WERI-Rb-1 (cell line): ENCODE measurements around the gene DIAPH1.

Experiments
- DNase-seq: peaks from one replicate; pipeline ENCODE4 v3.0.0-alpha.2; 2020
- H3K27ac ChIP-seq: fragments of 250-450 bp; sonication (Bioruptor Pico); 2 replicates; pipeline ENCODE4 v1.5.1; 2020; ENCODE audit warnings: mild to moderate bottlenecking, moderate library complexity
- H3K27me3 ChIP-seq: fragments of 250-450 bp; sonication (Bioruptor Pico); 2 replicates; pipeline ENCODE4 v1.5.1; 2021; ENCODE audit warnings: mild to moderate bottlenecking, low read depth, moderate library complexity; ENCODE audit not compliant: insufficient read depth, severe bottlenecking
- H3K36me3 ChIP-seq: fragments of 250-450 bp; sonication (Bioruptor Pico); 2 replicates; pipeline ENCODE4 v1.5.1; 2020; ENCODE audit warnings: mild to moderate bottlenecking, moderate library complexity
- H3K4me3 ChIP-seq: 2 replicates; pipeline ENCODE4 v1.5.1; 2011; ENCODE audit warnings: low read depth, mild to moderate bottlenecking, control low read depth, low read length
- H3K9me3 ChIP-seq: fragments of 250-450 bp; sonication (Bioruptor Pico); 2 replicates; pipeline ENCODE4 v1.5.1; 2021; ENCODE audit warnings: mild to moderate bottlenecking, moderate library complexity; ENCODE audit not compliant: severe bottlenecking
- TF ChIP-seq, protein P1 (sequence below): IDR thresholded peaks from 2 replicates; pipeline ENCODE4 v1.5.1; 2011; ENCODE audit warnings: low read depth, mild to moderate bottlenecking, control low read depth, inconsistent platforms, low read length

Gene DIAPH1

DNA sequence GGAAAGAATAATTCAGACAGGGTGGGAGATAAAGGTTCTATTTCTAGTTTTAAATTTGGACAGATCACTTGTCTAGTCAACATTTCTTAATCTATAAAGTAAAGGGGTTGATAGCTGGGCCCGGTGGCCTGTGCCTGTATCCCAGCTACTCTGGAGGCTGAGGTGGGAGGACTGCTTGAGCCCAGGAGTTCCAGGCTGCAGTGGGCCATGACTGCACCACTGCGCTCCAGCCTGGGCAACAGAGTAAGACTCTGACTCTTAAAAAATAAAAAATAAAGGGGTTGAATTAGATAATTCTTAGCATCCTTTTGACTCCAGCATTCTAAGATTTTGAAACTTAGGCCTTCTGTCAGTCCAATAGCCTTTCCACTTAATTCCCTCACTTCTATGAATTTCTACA is 10.8 kb downstream of the DIAPH1 start:
- no peak for DNase-seq
- H3K27me3 ChIP-seq = no peaks in the 10 kb centered on the region
- H3K9me3 ChIP-seq = no peaks in the 10 kb centered on the region
- no peak overlapping the region for H3K27ac ChIP-seq
- TF ChIP-seq, protein P1, sequence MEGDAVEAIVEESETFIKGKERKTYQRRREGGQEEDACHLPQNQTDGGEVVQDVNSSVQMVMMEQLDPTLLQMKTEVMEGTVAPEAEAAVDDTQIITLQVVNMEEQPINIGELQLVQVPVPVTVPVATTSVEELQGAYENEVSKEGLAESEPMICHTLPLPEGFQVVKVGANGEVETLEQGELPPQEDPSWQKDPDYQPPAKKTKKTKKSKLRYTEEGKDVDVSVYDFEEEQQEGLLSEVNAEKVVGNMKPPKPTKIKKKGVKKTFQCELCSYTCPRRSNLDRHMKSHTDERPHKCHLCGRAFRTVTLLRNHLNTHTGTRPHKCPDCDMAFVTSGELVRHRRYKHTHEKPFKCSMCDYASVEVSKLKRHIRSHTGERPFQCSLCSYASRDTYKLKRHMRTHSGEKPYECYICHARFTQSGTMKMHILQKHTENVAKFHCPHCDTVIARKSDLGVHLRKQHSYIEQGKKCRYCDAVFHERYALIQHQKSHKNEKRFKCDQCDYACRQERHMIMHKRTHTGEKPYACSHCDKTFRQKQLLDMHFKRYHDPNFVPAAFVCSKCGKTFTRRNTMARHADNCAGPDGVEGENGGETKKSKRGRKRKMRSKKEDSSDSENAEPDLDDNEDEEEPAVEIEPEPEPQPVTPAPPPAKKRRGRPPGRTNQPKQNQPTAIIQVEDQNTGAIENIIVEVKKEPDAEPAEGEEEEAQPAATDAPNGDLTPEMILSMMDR = no peak
- no peak overlapping the region for H3K4me3 ChIP-seq
- no peaks in the 10 kb centered on the region; the same call in 1 of the 2 replicates for H3K36me3 ChIP-seq

DNA sequence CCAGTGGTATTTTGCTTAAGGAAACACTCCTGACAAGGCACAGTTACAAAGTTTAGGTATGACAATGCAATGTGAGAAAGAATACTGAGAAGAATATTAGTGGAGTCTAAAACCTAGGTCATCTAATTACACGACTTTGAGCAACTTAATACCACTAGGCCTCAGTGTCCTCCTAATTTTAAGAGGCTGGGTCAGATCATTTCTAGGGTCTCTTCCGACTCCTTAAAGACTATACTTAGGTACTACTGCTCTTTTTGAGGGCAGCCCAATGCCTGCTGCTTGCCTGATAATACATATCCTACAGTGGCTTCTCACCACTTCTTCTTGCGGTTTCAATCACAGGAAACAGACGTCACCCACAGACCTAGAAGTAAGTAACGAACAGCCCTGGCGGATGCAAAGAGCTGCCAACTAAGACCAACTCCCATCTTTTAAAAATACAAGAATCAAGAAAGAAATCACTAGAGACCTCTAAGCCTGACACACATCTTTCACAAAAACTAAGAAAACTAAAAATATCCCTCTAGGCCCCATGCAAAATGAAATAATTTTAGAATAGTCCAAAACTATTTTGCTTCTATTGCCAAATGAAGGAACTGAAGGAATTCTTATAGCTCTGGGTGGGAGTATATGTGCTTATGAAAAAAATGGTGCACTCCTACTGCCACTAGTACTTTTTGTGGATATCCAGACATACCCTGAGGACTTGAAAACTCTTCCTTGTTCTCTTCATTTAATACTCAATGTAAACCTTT is 13.1 kb downstream of the DIAPH1 start:
- Histone ChIP-seq H3K9me3 (no peaks in the 10 kb centered on the region), H3K36me3 (no peaks in the 10 kb centered on the region), H3K27ac (no peak overlapping the region), H3K27me3 (no peaks in the 10 kb centered on the region), H3K4me3 (no peak overlapping the region)
- DNase-seq = no peak
- TF ChIP-seq, protein P1 = no peak

DNA sequence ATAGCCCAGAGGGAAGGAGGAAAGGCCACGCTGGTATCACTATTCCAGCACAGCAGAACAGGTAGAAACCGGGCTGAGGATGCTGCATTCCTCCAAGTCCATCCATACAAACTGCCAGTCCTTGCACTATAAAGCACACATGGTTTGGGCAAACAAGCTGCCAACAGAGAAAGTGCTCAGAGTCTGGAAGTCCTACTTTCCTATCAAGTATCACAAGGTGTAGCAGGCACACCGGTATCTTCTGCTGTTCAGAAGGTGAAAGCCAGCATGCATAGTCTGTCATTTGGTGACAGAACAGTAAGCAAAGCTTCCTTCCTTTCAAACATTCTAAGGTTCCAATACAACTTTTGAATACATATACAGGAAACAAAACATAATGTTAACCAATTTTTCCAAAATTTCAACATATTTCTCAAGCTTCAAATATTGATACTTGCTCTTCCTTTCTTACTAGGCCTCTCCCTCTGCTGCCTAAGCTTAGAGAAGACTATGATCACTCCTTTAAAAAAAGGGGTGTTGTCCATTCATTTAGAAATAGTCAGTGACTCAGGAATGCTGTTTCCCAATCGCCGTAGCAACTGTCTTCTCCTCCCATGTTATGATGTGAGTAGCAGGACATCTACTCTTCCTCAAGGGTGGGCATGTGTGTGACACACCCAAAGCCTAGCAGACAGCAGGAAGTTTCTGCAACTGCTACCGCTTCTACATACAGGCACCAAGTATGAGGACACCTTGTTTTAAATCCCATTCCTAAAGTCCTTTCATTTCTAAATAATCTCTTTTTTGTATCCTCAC is 14.7 kb downstream of the DIAPH1 start:
- no peak overlapping the region for H3K27ac ChIP-seq
- no peak overlapping the region for H3K4me3 ChIP-seq
- H3K36me3 ChIP-seq = no peaks in the 10 kb centered on the region
- DNase-seq = no peak
- no peaks in the 10 kb centered on the region for H3K9me3 ChIP-seq
- TF ChIP-seq, protein P1 = no peak
- H3K27me3 ChIP-seq = no peaks in the 10 kb centered on the region

DNA sequence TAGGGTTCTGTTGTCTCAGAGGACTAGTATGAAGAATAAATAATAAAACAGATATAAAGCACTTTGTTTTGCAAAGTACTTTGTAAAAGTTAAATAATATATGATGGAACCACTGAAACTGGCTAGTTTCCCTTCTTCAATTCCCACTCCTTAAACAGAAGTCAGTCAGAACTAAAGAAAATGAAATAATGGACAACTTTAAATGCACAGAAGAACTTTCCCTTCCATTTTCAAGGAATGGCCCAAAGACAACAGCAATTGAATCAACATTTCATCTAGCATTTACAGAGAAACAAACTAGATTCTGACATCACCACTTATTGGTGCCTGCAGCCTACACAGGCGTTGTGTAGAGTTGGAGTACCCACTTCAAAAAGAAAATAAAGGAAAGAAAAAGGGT is 16.2 kb downstream of the DIAPH1 start:
- DNase-seq = no peak
- TF ChIP-seq, protein P1 = no peak
- H3K27me3 ChIP-seq = no peaks in the 10 kb centered on the region
- H3K4me3 ChIP-seq = no peak overlapping the region
- no peaks in the 10 kb centered on the region for H3K9me3 ChIP-seq
- H3K36me3 ChIP-seq = no peaks in the 10 kb centered on the region
- H3K27ac ChIP-seq = no peak overlapping the region

DNA sequence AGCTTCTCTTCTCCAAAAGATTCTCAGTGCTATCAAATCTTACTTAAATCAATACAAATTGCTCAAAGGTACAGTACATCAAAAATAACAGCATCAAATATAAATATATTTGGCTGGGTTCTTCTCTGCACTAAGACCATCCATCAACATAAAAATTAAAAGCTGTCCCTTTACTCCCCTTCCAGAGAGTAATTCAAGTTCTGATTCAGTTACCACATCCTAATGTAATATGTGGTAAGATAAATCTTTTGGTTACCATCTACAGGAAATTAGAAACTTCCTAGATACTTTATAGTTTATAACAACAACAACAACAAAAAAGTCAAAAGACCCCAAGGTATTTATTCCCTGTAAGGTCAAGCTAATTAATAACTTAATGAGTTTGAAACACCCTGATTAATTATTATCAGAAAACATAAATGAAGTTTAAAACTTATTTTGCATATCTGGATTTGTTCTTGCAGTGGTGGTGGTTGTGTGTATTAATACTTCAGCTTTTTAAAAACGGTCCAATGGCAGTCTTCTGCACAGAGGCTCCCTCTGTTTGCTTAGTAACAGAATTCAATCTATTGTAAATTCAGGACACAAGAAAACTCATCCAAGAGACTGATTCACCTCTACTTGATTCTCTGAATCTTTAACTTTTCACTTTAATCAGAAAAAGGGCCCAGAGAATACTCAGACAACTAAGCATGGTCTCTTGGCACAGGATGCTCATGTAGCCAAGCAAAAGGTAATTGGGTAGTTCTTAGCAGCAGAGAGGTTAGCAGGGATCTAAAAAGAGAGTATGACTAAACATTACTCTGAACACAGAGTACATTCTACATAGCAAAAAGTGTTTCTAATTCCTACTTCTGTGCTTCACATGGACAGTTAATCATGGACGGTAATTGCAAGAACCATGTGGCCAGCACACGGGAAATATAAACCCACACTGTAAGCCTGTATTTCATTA is 20.1 kb downstream of the DIAPH1 start:
- no peaks in the 10 kb centered on the region for H3K27me3 ChIP-seq
- H3K9me3 ChIP-seq = peaks cover 2% of the 10 kb centered on the region
- DNase-seq = no peak
- peaks cover 5% of the 10 kb centered on the region; the same call in 1 of the 2 replicates for H3K36me3 ChIP-seq
- H3K4me3 ChIP-seq = no peak overlapping the region
- TF ChIP-seq, protein P1 = no peak
- H3K27ac ChIP-seq = no peak overlapping the region
